Spleen (tissue), 7 donors: Measurements from ENCODE around the gene TPM2.

Experiments
- CTCF ChIP-seq, 11 experiments: fragments of 200-600 bp in 7 of 11; fragments of 450-650 bp in 4 of 11; sonication (generic) in 4 of 11; IDR thresholded peaks in 8 of 11; conservative IDR thresholded peaks in 3 of 11; 1 replicate in 7 of 11; 2 replicates in 4 of 11; pipeline versions ENCODE4 v1.4.0 to v1.8.0; 2016 to 2021; ENCODE audit warnings: antibody characterized with exemption in 11 of 11, inconsistent platforms in 4 of 11, mild to moderate bottlenecking in 1 of 11
- POLR2A ChIP-seq, 3 donors: fragments of 450-650 bp; IDR thresholded peaks; one replicate each; pipeline ENCODE4 v1.5.1; 2017; ENCODE audit warnings: antibody characterized with exemption in 3 of 3, mild to moderate bottlenecking in 1 of 3
- POLR2AphosphoS5 ChIP-seq, 3 donors: sonication (generic); formaldehyde crosslinking; IDR thresholded peaks; one replicate each; pipeline ENCODE4 v1.5.1; 2017; ENCODE audit warnings: antibody characterized with exemption in 3 of 3
- donor health status: DM: no; HTN: no; CAD: no; lungs with moderate emphysema.
- donor health status: DM: no; HTN: no; CAD: no.
- donor health status: DM: no; HTN: no; CAD: no.

DNA sequence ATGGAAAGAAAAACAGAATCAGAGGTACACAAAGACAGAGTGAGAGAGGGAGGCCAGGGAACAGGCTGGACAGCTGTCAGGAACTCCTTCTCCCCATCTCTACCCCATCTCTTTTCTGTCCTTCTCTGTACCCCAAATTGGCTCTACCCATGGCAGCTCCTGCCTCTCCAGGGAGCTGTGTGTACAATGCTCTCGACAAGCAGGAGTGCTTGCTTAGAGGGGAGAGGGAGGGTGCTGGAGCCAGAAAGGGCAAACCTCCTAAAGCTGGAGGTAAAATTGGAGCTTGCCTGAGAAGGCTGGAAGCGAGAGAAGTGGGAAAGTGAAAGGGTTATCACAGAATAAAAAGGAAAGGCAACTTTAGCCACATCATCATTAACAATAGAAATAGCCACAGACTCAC is 6.4 kb downstream of the TPM2 start:
- TF ChIP-seq CTCF (IDR thresholded peaks at IDR 0.05 in 8 of 11, conservative IDR thresholded peaks at IDR 0.05 in 3 of 11) (no peak), POLR2A (IDR thresholded peaks at IDR 0.05) (no peak), POLR2AphosphoS5 (IDR thresholded peaks at IDR 0.05) (no peak)
